Panc1 (cell line): ENCODE measurements around the gene ELF4. TPM values are rescaled to one million over a fixed set of nuclear protein-coding genes. Genes with fewer than 3 reads are reported as not detected.

Experiments used
- ATAC-seq: fragments of 200-7000 bp; cut with Tn5 transposase; 2 replicates; pipeline ENCODE4 v1.9.1; 2020; ENCODE audit warnings: mild to moderate bottlenecking, moderate library complexity
- BruUV-seq: library from RNA; stranded (reverse); fragments of 400-500 nt; replicated peaks from 2 replicates; lab custom pipeline; 2021; lab: Mats Ljungman, UMichigan
- CTCF ChIA-PET: fragments of 300-600 bp; sonication (Branson Sonifier 250); formaldehyde crosslinking; loops from one replicate; lab custom pipeline; 2022; ENCODE audit warnings: antibody characterized with exemption; lab: Charles Lee
- POLR2A ChIA-PET: fragments of 300-600 bp; sonication (Branson Sonifier 250); formaldehyde crosslinking; loops from one replicate; lab custom pipeline; 2022; ENCODE audit warnings: antibody characterized with exemption; lab: Charles Lee
- DNase-seq: peaks from one replicate; pipeline ENCODE4 v3.0.0-alpha.2; 2010; ENCODE audit warnings: low read depth, low spot score
- H3K27ac ChIP-seq: 2 replicates; pipeline ENCODE4 v1.5.1; 2011; ENCODE audit warnings: mild to moderate bottlenecking, low read length, inconsistent platforms
- H3K27me3 ChIP-seq: fragments of 200-500 bp; sonication (Bioruptor generic); 2 replicates; pipeline ENCODE4 v1.6.0; 2014; ENCODE audit warnings: low read length, inconsistent platforms; ENCODE audit not compliant: control insufficient read depth, insufficient read depth
- H3K36me3 ChIP-seq: fragments of 200-500 bp; sonication (Bioruptor generic); 2 replicates; pipeline ENCODE4 v1.5.1; 2014; ENCODE audit warnings: inconsistent platforms, mild to moderate bottlenecking, low read length, moderate library complexity; ENCODE audit not compliant: control insufficient read depth, insufficient read depth
- H3K4me1 ChIP-seq: 2 replicates; pipeline ENCODE4 v1.5.1; 2011; ENCODE audit warnings: inconsistent platforms, mild to moderate bottlenecking, low read length, moderate library complexity; ENCODE audit not compliant: control insufficient read depth, insufficient read depth
- H3K4me3 ChIP-seq, 2 experiments: 2 replicates each; pipeline ENCODE4 v1.5.1; 2011 to 2012; ENCODE audit warnings: low read depth in 2 of 2, low read length in 2 of 2, mild to moderate bottlenecking in 2 of 2, inconsistent platforms in 1 of 2, moderate library complexity in 1 of 2
- H3K9me3 ChIP-seq: fragments of 200-500 bp; sonication (Bioruptor generic); 2 replicates; pipeline ENCODE4 v1.5.1; 2014; ENCODE audit warnings: low read depth, mild to moderate bottlenecking, inconsistent platforms, low read length, moderate library complexity; ENCODE audit not compliant: control insufficient read depth, insufficient read depth
- POLR2AphosphoS5 ChIP-seq: IDR thresholded peaks from 2 replicates; pipeline ENCODE4 v1.6.1; 2012; ENCODE audit warnings: mild to moderate bottlenecking, low read depth, low read length, moderate library complexity
- REST ChIP-seq, 2 experiments: IDR thresholded peaks; 2 replicates each; pipeline ENCODE4 v1.6.1; 2011 to 2012; ENCODE audit warnings: low read depth in 2 of 2, control low read depth in 1 of 2, low read length in 1 of 2, mild to moderate bottlenecking in 1 of 2, moderate library complexity in 1 of 2; ENCODE audit not compliant: insufficient read depth in 1 of 2
- SIN3A ChIP-seq: IDR thresholded peaks from 2 replicates; pipeline ENCODE4 v1.6.1; 2012; ENCODE audit warnings: low read depth, mild to moderate bottlenecking, low read length, moderate library complexity, borderline replicate concordance; ENCODE audit not compliant: insufficient read depth
- TCF7L2 ChIP-seq: IDR thresholded peaks from 2 replicates; pipeline ENCODE4 v1.6.1; 2011; ENCODE audit warnings: mild to moderate bottlenecking, low read depth, low read length, inconsistent platforms
- in situ Hi-C: cut with HindIII; loops from 2 replicates; pipeline ENCODE4 v1.10.0; 2016; ENCODE audit warnings: low sequenced_read_pairs, low pct_unique_long_range_greater_than_20kb
- intact Hi-C: fragments of 100-400 bp; cut with micrococcal nuclease; formaldehyde crosslinking; loops from one replicate; pipeline ENCODE4 v1.10.0; 2022; ENCODE audit not compliant: unreplicated experiment
- total RNA-seq: library from RNA; stranded (reverse); gene quantifications from one replicate; pipeline ENCODE4 v1.2.1, GENCODE V29; 2021; ENCODE audit not compliant: unreplicated experiment
- TF ChIP-seq, protein P1 (sequence below): fragments of 450-650 bp; IDR thresholded peaks from 2 replicates; pipeline ENCODE4 v1.5.1; 2017; ENCODE audit warnings: mild to moderate bottlenecking

The ELF4 gene
- total RNA-seq, 1 experiment from 2014 or later: 48.0 TPM

GRCh38 chrX:130032552-130032951 lies 77.7 kb downstream of the ELF4 start:
- Histone ChIP-seq H3K27ac (no peak overlapping the region), H3K9me3 (no peaks in the 10 kb centered on the region), H3K27me3 (no peaks in the 10 kb centered on the region), H3K4me1 (no peaks in the 10 kb centered on the region), H3K4me3 (no peak overlapping the region), H3K36me3 (peaks cover 35% of the 10 kb centered on the region)
- in situ Hi-C loops (no loop called here), intact Hi-C loops (no loop called here)
- CTCF ChIA-PET: no interaction called here
- TF ChIP-seq SIN3A (no peak), POLR2AphosphoS5 (no peak), REST (IDR thresholded peaks at IDR 0.05; ENCODE audit: insufficient read depth in 1 of 2, low read depth in 2 of 2, low read length in 1 of 2) (no peak), TCF7L2 (no peak)
- TF ChIP-seq, protein P1, sequence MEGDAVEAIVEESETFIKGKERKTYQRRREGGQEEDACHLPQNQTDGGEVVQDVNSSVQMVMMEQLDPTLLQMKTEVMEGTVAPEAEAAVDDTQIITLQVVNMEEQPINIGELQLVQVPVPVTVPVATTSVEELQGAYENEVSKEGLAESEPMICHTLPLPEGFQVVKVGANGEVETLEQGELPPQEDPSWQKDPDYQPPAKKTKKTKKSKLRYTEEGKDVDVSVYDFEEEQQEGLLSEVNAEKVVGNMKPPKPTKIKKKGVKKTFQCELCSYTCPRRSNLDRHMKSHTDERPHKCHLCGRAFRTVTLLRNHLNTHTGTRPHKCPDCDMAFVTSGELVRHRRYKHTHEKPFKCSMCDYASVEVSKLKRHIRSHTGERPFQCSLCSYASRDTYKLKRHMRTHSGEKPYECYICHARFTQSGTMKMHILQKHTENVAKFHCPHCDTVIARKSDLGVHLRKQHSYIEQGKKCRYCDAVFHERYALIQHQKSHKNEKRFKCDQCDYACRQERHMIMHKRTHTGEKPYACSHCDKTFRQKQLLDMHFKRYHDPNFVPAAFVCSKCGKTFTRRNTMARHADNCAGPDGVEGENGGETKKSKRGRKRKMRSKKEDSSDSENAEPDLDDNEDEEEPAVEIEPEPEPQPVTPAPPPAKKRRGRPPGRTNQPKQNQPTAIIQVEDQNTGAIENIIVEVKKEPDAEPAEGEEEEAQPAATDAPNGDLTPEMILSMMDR: no peak
- no peak for ATAC-seq
- DNase-seq: no peak
- POLR2A ChIA-PET: no interaction called here
- BruUV-seq: no TSS peak

- no peak overlapping the region for H3K4me3 ChIP-seq
- H3K27me3 ChIP-seq: no peaks in the 10 kb centered on the region
- BruUV-seq: no TSS peak
- TF ChIP-seq REST (IDR thresholded peaks at IDR 0.05; ENCODE audit: insufficient read depth in 1 of 2, low read depth in 2 of 2, low read length in 1 of 2) (no peak), POLR2AphosphoS5 (no peak), TCF7L2 (no peak), SIN3A (no peak)
- TF ChIP-seq, protein P1: no peak
- no peaks in the 10 kb centered on the region for H3K9me3 ChIP-seq
- intact Hi-C loops: no loop called here
- no peaks in the 10 kb centered on the region for H3K4me1 ChIP-seq
- H3K36me3 ChIP-seq: peaks cover 40% of the 10 kb centered on the region
- ChIA-PET POLR2A (no interaction called here), CTCF (interaction anchor here (0.7 kb wide), 1 partner anchor 155 kb away, joined by 3 read pairs; no protein-coding TSS in a partner anchor)
- no peak for DNase-seq
- in situ Hi-C loops: no loop called here
- H3K27ac ChIP-seq: no peak overlapping the region
- ATAC-seq: no peak
Observed at GRCh38 chrX:130030826-130031225, 79.5 kb downstream of the ELF4 start.
